Breast epithelium (tissue), 3 donors: ENCODE results near the gene UMOD.
"Not testable (repeated sequence)": the region's sequence is repeated elsewhere in the genome, so short reads cannot be mapped to it uniquely, and the experiment has no call there.

ENCODE experiments used
- POLR2A ChIP-seq: fragments of 450-650 bp; IDR thresholded peaks from one replicate; pipeline ENCODE4 v1.6.1; 2016; ENCODE audit warnings: antibody characterized with exemption, mild to moderate bottlenecking, moderate library complexity
- POLR2AphosphoS5 ChIP-seq, 3 donors: sonication (generic); formaldehyde crosslinking; IDR thresholded peaks; one replicate each; pipeline ENCODE4 v1.6.1; 2017; ENCODE audit warnings: antibody characterized with exemption in 3 of 3
- TF ChIP-seq, protein P1 (sequence below), 3 donors: fragments of 450-650 bp; IDR thresholded peaks; one replicate each; pipeline ENCODE4 v1.5.1; 2016 to 2017; ENCODE audit warnings: antibody characterized with exemption in 3 of 3, mild to moderate bottlenecking in 3 of 3, moderate library complexity in 3 of 3

DNA sequence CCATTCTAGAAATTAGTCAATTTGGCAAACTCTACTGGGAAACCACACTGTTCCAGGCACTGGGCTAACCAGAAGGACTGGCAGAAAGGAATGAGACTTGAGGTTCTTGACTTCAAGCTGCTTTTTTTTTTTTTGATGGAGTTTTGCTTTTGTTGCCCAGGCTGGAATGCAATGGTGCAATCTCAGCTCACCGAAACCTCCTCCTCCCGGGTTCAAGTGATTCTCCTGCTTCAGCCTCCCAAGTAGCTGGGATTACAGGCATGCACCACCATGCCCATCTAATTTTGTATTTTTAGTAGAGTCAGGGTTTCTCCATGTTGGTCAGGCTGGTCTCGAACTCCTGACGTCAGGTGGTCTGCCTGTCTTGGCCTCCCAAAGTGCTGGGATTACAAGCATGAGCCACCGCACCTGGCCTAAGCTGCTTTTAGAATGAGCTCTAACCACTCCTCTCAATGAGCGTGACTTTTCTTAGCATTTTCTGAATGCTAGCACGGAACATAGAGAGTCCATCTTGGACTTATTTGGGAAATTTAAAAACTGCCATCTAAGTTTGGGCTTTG is 39.9 kb downstream of the UMOD start:
- TF ChIP-seq, protein P1, sequence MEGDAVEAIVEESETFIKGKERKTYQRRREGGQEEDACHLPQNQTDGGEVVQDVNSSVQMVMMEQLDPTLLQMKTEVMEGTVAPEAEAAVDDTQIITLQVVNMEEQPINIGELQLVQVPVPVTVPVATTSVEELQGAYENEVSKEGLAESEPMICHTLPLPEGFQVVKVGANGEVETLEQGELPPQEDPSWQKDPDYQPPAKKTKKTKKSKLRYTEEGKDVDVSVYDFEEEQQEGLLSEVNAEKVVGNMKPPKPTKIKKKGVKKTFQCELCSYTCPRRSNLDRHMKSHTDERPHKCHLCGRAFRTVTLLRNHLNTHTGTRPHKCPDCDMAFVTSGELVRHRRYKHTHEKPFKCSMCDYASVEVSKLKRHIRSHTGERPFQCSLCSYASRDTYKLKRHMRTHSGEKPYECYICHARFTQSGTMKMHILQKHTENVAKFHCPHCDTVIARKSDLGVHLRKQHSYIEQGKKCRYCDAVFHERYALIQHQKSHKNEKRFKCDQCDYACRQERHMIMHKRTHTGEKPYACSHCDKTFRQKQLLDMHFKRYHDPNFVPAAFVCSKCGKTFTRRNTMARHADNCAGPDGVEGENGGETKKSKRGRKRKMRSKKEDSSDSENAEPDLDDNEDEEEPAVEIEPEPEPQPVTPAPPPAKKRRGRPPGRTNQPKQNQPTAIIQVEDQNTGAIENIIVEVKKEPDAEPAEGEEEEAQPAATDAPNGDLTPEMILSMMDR (IDR thresholded peaks at IDR 0.05), result not testable (repeated sequence)
- not testable (repeated sequence) for TF ChIP-seq POLR2A; POLR2AphosphoS5 (IDR thresholded peaks at IDR 0.05)
